ENCODE results near the gene GMPPA. TPM values are rescaled to one million over a fixed set of nuclear protein-coding genes. Genes with fewer than 3 reads are reported as not detected.

GMPPA gene
- total RNA-seq, 4 donors from 2014 or later = 5.4 to 29.9 (median 19.8) TPM

DNA sequence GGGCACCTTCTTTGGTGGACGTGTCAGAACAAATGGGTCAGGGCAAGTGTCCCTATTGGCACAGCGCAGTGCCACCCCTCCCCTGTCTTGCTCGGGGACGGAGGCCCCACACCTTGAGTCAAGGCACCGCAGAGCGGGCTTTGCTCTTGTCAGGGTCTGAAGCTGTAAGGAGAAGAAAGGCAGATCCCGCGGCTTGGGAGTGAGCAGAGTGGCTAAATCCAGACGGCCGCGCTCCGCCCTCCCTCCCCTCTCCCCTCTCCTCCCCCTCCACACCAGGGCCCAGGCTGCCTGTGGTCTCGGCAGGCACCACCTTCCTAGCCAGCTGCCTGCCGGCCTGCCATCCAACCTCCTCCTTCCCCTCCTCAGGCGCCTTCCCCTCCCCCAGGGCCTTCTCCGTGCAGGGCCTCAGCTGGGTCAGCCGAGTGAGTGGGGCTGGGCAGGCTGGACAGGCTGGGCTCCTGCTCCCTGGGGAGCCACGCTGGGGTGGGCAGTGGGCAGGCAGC lies 38.2 kb upstream of the GMPPA start:
- intact Hi-C loops (cut with DNase I; ENCODE audit: low total_unique reads) = no loop called here
- WGBS, 2 donors = 53 to 64% methylated on average over 17 to 18 of the region's 18 CpGs
- no peak for DNase-seq (ENCODE audit: low spot score in 2 of 2)
- TF ChIP-seq POLR2A (IDR thresholded peaks at IDR 0.05) = no peak
- TF ChIP-seq, protein P1, sequence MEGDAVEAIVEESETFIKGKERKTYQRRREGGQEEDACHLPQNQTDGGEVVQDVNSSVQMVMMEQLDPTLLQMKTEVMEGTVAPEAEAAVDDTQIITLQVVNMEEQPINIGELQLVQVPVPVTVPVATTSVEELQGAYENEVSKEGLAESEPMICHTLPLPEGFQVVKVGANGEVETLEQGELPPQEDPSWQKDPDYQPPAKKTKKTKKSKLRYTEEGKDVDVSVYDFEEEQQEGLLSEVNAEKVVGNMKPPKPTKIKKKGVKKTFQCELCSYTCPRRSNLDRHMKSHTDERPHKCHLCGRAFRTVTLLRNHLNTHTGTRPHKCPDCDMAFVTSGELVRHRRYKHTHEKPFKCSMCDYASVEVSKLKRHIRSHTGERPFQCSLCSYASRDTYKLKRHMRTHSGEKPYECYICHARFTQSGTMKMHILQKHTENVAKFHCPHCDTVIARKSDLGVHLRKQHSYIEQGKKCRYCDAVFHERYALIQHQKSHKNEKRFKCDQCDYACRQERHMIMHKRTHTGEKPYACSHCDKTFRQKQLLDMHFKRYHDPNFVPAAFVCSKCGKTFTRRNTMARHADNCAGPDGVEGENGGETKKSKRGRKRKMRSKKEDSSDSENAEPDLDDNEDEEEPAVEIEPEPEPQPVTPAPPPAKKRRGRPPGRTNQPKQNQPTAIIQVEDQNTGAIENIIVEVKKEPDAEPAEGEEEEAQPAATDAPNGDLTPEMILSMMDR (IDR thresholded peaks at IDR 0.05) = no peak
- no peak overlapping the region for H3K4me3 ChIP-seq (ENCODE audit: low read depth, poor library complexity, severe bottlenecking)

DNA sequence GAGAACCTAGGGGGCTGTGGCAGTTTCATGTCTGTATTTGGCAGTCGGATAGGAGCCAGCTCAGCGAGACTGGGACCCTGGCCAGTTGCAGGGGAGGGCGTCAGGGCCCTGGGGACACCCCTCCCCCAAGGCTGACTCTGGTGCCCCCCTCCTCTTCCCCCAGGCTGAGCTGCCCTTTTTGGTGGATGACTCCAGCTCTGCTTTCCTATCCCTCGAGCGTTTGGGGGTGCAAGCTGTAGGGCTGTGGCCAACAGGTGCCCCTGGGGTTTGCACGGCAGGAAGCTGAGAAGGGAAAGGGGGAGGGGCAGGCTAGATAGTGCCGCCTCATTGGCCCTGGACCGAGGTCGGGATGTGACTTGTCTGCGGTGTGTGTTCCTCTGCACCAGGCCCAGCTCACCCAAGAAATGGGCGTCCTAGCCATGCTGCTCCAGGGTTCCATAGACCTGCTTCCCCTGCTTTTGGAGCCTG lies 37.6 kb upstream of the GMPPA start:
- no peak for TF ChIP-seq POLR2A (IDR thresholded peaks at IDR 0.05)
- TF ChIP-seq, protein P1 (IDR thresholded peaks at IDR 0.05) = no peak
- WGBS, 2 donors = 16 to 30% methylated on average over 11 of the region's 11 CpGs
- DNase-seq (ENCODE audit: low spot score in 2 of 2) = no peak
- intact Hi-C loops (cut with DNase I; ENCODE audit: low total_unique reads) = no loop called here
- H3K4me3 ChIP-seq (ENCODE audit: low read depth, poor library complexity, severe bottlenecking) = no peak overlapping the region

DNA sequence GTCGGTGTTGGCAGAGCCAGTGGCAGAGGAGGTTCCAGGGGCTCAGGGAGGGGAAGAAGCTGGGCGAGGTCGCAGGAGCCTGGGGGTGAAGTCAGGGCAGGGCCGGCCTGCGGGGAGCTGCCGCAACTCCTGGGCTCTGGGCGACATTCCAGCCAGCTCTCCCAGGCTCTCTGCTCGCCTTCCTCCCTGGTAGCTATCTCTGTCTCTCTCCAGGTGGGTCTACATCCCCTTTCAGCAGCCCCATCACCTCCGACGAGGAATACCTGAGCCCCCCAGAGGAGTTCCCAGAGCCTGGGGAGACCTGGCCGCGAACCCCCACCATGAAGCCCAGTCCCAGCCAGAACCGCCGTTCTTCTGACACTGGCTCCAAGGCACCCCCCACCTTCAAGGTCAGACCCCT lies 37.0 kb upstream of the GMPPA start:
- intact Hi-C loops (cut with DNase I; ENCODE audit: low total_unique reads) = no loop called here
- TF ChIP-seq POLR2A (IDR thresholded peaks at IDR 0.05) = no peak
- TF ChIP-seq, protein P1 (IDR thresholded peaks at IDR 0.05) = no peak
- H3K4me3 ChIP-seq (ENCODE audit: low read depth, poor library complexity, severe bottlenecking) = no peak overlapping the region

DNA sequence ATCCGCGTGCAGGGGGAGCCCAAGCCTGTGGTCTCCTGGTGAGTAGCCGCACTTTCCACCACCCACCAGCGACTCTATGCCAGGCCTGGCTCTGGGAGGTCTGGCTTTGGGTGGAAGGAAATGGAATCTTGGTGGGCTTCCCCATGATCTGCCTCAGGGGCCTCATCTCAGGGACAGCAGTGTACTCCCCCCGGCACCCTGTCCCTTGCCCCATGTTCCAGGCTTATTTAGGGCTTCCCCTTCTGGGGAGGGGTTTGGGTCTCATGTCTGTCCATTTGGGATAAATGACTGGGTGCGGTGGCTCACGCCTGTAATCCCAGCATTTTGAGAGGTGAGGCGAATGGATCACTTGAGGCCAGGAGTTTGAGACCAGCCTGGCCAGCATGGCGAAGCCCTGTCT lies 36.3 kb upstream of the GMPPA start:
- TF ChIP-seq, protein P1 (IDR thresholded peaks at IDR 0.05) = no peak
- TF ChIP-seq POLR2A (IDR thresholded peaks at IDR 0.05) = no peak
- 93 to 94% methylated on average over 7 to 9 of the region's 9 CpGs for WGBS, 2 donors
- no peak for DNase-seq (ENCODE audit: low spot score in 2 of 2)
- intact Hi-C loops (cut with DNase I; ENCODE audit: low total_unique reads) = no loop called here
- no peak overlapping the region for H3K4me3 ChIP-seq (ENCODE audit: low read depth, poor library complexity, severe bottlenecking)

More for the DNA sequence above, 37.0 kb upstream of the GMPPA start:
- 66 to 77% methylated on average over 10 to 14 of the region's 14 CpGs for WGBS, 2 donors
- DNase-seq (ENCODE audit: low spot score in 2 of 2) = no peak

DNA sequence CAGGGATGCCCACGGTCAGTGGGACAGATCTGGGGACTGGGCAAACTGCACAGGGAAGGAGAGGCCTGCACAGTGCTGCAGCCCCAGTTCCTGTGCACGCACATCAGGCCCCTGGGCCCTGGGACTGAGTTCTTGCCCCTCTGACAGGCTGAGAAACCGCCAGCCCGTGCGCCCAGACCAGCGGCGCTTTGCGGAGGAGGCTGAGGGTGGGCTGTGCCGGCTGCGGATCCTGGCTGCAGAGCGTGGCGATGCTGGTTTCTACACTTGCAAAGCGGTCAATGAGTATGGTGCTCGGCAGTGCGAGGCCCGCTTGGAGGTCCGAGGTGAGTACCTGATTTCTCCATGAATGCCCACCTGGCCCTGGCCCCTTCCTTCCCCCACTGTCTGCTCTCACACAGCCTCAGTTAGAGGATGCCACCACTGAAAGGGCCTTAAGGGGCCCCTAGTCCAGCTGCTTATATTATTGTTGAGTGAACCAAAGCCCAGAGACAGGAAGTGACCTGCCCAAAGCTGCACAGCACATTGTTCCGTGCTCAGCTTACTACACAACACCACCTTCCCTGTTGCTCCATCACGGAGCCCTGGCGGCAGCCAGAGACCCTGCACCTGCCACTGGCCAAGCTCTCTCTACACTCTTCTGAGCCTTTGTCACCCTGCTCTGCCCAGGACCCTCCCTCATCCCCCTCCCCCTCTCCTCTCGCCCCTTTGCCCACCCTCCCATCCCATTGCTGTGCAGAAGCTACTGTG lies 34.2 kb upstream of the GMPPA start:
- 89 to 91% methylated on average over 15 to 21 of the region's 21 CpGs for WGBS, 2 donors
- H3K4me3 ChIP-seq (ENCODE audit: low read depth, poor library complexity, severe bottlenecking) = no peak overlapping the region
- DNase-seq (ENCODE audit: low spot score in 2 of 2) = no peak
- intact Hi-C loops (cut with DNase I; ENCODE audit: low total_unique reads) = no loop called here
- TF ChIP-seq, protein P1 (IDR thresholded peaks at IDR 0.05) = no peak
- TF ChIP-seq POLR2A (IDR thresholded peaks at IDR 0.05) = no peak
